GM08714 (cell line): ENCODE data around the gene ENO3.

Source experiments
- H3K4me3 ChIP-seq: fragments of 200-500 bp; sonication (Bioruptor generic); 2 replicates; pipeline ENCODE4 v1.5.1; 2014; ENCODE audit warnings: mild to moderate bottlenecking, low read length, inconsistent platforms
- ZNF274 ChIP-seq: IDR thresholded peaks from 2 replicates; pipeline ENCODE4 v1.6.1; 2012; ENCODE audit warnings: mild to moderate bottlenecking, low read depth, low read length

ENO3 gene

DNA sequence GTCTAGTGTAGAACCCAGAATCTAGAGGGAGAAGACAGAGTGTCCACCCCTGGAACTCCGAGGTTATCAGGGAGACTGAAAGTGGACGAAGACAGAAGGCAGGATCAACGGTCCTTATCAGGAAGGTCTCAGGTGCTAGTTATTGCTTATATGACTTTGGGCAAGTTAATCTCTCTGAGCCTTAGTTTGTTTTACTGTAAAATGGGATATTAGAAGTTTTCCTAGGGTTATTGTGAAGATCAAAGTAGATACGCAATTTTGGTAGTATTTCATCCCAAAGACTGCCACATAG is 9.7 kb upstream of the ENO3 start:
- no peak for TF ChIP-seq ZNF274
- H3K4me3 ChIP-seq, result peak overlapping the region; percentile 82

DNA sequence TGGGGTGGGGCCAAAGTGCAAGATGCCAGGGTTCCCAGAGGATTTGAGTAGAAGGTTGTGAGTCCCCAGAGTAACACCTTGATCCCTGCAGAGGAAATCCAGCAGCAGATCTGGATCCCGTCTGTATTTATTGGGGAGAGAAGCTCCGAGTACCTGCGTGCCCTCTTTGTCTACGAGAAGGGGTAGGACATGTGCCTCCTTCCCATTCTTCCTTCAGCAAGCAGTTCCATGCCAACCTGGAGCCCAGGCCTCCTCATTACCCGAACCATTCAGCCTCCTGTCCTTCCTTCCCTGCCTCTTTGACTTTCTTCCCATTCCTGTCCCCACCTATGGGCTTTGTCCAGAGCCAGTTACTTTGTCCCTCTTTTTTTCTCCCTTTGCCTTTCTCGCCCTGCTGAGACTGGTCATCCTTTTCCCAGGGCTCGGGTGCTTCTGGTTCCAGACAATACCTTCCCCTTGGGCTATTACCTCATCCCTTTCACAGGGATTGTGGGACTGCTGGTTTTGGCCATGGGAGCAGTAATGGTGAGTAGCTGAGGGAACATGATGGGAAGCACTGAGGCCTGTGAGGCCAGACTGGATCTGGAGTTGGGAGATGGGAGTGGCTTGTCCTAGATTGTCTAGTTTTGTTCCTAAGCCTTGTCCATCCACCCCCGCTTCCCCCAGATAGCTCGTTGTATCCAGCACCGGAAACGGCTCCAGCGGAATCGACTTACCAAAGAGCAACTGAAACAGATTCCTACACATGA is 8.0 kb upstream of the ENO3 start:
- no peak for TF ChIP-seq ZNF274
- no peak overlapping the region for H3K4me3 ChIP-seq

DNA sequence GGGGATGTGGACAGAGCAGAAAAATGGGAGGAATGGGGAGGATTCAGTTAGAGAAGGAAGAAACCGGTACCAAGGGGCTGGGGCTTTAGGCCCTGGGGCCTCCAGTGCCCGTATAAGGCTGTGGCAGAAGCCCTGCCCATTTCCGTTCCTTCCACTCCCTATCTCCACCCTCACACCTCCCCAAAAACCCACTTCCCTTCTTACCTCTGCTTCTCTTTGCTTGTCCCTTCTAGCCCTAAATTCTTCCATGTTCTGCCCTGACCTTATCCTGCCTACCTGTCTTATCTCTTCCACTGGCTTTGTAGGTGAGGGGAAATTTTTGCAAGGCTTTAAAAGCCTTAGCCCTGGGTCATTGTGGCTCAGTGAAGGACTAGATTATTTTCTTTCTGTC is 6.8 kb upstream of the ENO3 start:
- no peak for TF ChIP-seq ZNF274
- H3K4me3 ChIP-seq, result peak overlapping the region; percentile 95; the same call in 1 of the 2 replicates

DNA sequence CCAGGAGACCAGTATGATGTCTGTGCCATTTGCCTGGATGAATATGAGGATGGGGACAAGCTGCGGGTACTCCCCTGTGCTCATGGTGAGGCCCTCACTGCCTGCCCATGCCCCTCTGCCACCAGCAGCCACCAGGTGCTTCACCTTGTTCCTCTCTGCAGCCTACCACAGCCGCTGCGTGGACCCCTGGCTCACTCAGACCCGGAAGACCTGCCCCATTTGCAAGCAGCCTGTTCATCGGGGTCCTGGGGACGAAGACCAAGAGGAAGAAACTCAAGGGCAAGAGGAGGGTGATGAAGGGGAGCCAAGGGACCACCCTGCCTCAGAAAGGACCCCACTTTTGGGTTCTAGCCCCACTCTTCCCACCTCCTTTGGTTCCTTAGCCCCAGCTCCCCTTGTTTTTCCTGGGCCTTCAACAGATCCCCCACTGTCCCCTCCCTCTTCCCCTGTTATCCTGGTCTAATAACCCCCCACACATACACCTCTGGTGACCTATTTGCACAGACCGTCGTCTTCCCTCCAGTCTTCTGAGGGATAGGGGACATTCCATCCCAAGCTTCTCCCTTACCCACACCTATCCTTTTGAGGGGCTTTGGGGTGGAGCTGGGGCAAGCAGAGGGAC is 6.3 kb upstream of the ENO3 start:
- no peak for TF ChIP-seq ZNF274
- H3K4me3 ChIP-seq, result peak overlapping the region; percentile 95; the same call in 1 of the 2 replicates

DNA sequence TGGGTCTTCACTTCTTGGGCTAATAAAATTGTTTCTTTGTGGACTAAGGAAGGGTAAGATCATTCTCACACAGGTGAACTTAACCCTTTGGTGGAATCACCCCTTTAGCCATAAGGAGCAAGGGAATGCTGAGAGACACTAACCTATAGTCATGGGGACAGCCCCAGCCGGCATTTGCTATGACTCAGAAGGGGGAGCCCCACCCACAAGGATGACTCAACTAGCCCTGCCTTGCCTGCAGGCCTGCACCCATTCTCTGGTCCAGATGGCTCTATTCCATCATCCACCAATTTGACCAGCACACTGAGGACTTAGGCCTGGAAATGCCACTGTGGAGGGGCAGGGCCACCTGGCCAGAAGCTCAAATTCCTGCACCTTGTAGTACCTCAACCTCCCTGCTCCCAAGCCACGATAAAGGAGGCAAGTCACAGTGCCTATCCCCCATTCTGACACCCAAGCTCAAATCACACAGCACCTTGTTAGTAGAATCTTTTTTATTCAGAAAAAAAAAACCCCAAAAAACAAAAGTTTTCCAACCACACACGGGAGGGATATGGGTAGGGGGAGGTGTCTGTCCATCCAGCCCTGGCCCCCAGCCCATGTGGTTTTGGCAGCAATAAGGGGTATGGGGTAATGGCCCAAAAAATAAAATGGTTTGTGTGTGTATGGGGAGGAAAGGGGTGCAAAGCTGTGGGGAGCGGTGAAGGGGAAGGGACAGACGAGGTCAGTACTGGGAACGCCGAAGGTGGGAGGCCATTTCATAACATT is 5.6 kb upstream of the ENO3 start:
- peak overlapping the region; percentile 95 for H3K4me3 ChIP-seq

DNA sequence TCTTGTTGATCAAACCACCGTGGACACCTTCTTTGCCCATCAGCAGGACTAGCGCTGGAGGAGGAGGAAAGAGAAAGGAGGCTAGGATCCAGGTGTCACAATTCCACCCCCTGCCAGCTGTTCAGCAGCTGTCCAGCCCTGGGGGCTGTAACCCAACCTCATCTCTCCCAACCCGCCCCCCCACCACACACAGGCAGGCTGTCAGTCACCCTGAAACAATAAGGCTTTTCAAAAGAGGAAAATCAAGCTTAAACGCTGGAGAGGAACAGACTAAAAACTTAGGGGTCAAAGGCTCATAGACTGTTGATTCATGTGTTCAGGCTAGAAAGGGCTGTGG is 5.0 kb upstream of the ENO3 start:
- TF ChIP-seq ZNF274, result no peak
- peak overlapping the region; percentile 95 for H3K4me3 ChIP-seq

More for the DNA sequence above, 5.6 kb upstream of the ENO3 start:
- no peak for TF ChIP-seq ZNF274

DNA sequence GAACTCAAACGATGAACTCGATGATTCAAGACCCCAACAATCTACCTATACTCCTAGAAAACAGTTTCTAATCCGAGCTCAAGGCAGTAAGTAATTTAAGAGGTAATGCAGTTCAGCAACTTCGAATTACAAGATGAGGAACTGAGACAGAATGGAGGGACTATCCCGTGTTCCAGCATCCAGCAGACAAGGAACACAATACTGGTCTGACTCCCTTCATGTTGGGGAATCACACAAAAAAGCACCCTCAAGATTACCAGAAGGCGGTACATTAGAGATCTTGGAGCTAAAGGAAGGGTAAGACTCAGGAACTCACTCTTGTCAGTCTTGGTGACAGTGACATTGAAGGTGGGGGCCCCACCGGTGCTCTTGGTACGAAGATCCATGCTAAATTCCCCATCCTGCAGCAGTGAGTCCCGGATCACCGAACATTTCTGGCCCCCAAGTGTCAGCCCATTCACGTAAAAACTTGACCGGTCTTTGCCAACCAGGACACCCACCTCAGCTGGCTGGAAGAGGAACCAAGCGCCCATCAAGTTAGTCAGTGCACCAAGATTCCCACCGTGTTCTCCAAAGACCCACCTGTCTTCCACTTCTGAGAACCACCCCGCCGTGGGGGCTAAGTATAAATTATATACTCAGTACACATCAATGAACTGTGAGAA is 4.5 kb upstream of the ENO3 start:
- peak overlapping the region; percentile 95 for H3K4me3 ChIP-seq
- no peak for TF ChIP-seq ZNF274

DNA sequence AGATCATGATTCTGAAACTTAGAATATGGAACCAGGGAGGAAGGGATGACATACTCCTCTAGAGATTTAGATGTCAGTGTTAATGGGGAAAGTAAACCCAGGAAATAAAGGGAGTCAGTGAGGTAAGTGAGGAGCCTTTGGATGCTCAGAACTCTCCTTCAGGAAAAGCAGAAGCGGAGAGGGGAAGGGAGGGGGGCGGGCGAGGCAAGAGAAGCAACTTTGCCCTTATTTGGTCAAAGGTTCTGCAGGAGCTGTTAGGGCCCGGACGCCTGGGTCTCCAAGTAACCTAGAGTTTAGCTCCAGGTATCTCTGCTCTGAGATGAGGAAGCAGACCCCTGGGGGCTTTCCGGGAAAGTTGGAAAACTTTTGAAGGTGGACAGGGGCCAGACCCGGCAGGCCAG is 3.9 kb upstream of the ENO3 start:
- peak overlapping the region; percentile 95 for H3K4me3 ChIP-seq

DNA sequence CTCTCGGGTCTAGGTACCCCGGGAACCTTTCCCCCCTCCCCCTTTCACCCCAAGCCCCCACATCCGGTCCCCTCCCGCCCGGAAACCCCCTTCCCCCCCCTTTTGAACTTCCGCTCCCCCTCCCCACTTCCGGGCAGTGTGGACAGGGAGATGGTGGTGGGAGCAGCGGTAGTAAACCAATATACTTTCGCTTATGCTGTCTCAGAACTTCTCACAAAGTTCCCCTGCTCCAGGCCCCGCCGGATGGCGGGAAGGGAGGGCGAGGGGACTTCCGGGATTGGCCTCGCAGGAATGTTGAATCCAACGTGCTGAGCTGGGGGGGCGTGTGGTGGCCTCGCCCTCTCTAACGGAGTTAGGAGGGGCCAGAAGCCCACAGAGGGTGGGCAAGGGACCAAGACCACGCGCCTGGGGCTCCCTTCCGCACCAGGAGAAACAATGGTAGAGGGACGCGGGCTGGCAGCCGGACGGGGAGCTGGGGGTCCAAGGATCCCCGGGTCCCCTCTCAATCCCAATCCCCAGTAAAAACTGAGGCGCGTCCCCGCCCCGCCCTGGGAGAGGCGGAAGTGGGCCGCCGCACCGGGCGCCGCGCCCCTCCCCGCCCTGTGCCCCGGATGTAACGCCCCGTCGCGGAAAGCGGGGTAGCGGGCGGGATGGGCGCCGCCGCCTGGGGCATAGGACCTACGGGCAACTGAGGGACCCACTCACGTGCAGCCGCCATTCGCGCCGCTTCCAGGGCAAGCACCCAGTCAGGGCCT is 3.3 kb upstream of the ENO3 start:
- TF ChIP-seq ZNF274, result no peak
- H3K4me3 ChIP-seq, result peak overlapping the region; percentile 95

More for the DNA sequence above, 3.9 kb upstream of the ENO3 start:
- no peak for TF ChIP-seq ZNF274

DNA sequence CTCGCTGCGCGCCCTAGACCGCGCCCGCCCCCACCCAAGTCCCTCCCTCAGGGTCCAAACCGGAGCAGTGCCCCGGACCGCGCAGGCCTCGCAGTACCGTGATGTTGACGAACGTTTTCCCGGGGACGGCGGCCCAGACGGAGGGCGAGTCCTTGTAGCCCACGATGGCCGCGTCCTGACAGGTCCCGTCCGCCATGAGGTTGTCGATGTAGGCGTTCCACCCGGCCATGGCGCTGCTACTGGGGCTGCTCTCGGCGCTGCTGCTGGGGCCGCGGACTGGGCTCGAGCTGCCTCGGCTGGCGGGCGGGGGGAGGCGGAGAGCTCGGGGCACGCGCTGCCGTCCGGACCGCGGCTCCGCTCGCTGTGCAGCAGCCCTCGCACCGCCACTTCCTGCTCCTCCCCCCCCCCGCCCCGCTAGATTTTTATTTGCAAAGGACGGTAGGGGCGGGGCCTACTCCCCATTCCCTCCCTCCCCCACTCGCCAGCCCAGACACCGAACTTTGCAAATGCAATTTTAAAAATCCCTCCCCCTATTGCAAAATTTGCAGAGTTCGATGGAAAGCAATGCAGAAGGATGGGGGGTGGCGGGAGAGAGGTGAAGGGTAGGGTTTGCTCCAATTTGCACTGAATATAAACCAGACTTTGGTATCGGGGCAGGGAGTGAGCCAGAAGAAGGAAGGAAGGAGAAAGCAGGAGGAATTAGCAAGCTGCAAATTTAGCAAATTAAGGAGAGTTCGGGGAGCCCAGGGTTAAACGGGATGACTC is 2.6 kb upstream of the ENO3 start, which contains the start of gene PFN1:
TSS of gene PFN1 (minus strand) at position 365 of the 765 bp plus-strand sequence. CDS start at position 229, 136 bp downstream.
- peak within 1 kb of the TSS; percentile 95 for H3K4me3 ChIP-seq
- TF ChIP-seq ZNF274, result no peak

DNA sequence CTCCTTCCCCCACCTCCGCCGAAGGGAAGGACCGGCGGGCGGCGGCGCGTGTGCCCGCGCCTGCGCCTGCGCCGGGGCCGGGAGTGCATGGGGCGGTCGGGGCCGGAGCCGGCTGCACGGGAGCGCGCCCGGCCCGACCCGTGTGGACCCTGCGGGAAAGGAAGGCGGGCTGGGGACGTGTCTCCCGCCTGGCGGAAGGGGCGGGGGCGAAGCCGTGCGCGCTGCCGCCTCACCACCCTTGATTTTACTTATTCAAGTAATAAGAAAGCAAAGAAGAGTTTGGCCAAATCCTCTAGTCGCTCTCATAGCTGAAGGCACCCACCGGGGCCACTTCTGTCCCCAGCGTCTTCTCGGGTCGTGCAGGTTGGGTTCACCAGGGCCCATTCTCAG is 2.0 kb upstream of the ENO3 start:
- H3K4me3 ChIP-seq, result peak overlapping the region; percentile 68
- no peak for TF ChIP-seq ZNF274

DNA sequence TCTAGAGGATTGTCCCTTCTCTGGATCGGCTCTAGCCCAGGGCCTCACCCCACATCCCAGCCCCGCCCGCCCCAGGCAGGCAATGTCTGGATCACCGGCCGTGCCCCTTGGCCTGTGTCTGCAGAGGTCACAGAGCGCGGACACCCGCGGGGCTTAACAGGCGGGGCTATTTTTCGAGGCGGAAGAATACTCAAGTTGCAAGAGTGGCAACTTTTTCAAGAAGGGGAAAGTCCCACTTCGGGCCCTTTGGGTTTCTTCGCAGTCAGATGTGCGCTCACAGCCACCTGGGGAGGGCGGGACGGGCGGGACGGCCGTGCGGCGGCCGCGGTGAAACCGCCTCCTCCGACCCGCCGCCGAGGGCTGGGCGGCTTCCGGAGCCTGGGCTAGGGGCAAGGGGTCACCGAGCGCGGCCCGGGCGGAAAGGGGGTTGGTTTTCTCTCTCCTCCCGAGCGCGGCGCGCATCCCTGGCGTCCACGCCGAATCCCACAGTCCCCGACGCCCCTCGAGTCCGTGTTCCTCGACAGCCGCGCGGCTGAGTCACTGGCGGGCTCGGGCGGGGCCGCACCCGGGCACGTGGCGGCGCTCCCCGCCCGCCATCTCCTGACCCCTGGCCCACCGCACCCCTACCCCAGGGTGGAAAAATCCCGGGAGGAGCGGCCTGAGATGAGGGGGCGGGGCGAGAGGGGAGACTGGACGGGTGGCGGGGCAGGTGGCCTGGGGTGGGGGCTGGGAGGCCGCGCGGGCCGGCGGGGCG is 1.4 kb upstream of the ENO3 start:
- TF ChIP-seq ZNF274, result no peak
- H3K4me3 ChIP-seq, result peak overlapping the region; percentile 68
